ENCODE results near the gene MYO3B.

GRCh38 chr2:170404846-170405245, 226.9 kb downstream of the MYO3B start:
- no peak for TF ChIP-seq CTCF (IDR thresholded peaks at IDR 0.05)
- no peak for TF ChIP-seq POLR2A (IDR thresholded peaks at IDR 0.05)

All from uterus (tissue), 2 donors.